ENCODE measurements around the gene MELTF. TPM values are rescaled to one million over a fixed set of nuclear protein-coding genes. Genes with fewer than 3 reads are reported as not detected.
"Not testable (repeated sequence)": the region's sequence is repeated elsewhere in the genome, so short reads cannot be mapped to it uniquely, and the experiment has no call there.

The MELTF gene
- polyA plus RNA-seq, 3 donors, result 0.34 to 2.8 (median 0.36) TPM

GRCh38 chr3:197062446-197062845 lies 32.8 kb upstream of the MELTF start:
- no peak for DNase-seq
- Histone ChIP-seq H3K27me3 (ENCODE audit: control insufficient read depth in 2 of 2, insufficient read depth in 2 of 2, low read length in 2 of 2) (no peaks in the 10 kb centered on the region), H3K27ac (ENCODE audit: low read depth in 1 of 2, low read length in 2 of 2) (no peak overlapping the region), H4K20me1 (ENCODE audit: insufficient read depth, low read length) (no peaks in the 10 kb centered on the region), H3K4me3 (replicated peaks in 1 of 3; ENCODE audit: low read depth in 2 of 3, low read length in 3 of 3) (no peak overlapping the region), H3K4me2 (replicated peaks; ENCODE audit: extremely low read depth, low read length, poor library complexity, severe bottlenecking) (no peak overlapping the region), H3K9me3 (replicated peaks in 1 of 2; ENCODE audit: control insufficient read depth in 1 of 2, insufficient read depth in 1 of 2, low read length in 2 of 2) (no peaks in the 10 kb centered on the region), H3K4me1 (ENCODE audit: control insufficient read depth in 1 of 2, insufficient read depth in 2 of 2, low read length in 2 of 2) (no peaks in the 10 kb centered on the region), H2AFZ (ENCODE audit: insufficient read depth, low read depth, low read length, poor library complexity, severe bottlenecking) (no peak overlapping the region), H3K36me3 (replicated peaks in 1 of 2; ENCODE audit: control insufficient read depth in 1 of 2, insufficient read depth in 2 of 2, low read length in 2 of 2) (peaks cover 36 to 79% of the 10 kb centered on the region in 2 donors), H3K9ac (ENCODE audit: insufficient read depth, low read length, poor library complexity, severe bottlenecking) (no peak overlapping the region), H3K79me2 (ENCODE audit: insufficient read depth, low read length) (no peaks in the 10 kb centered on the region)
- Mint-ChIP-seq H3K27me3 (ENCODE audit: low read depth in 3 of 3) (peaks cover 0 to 3% (median 0%) of the 10 kb centered on the region in 3 donors), H3K4me3 (no peak overlapping the region), H3K36me3 (peaks cover 66 to 67% of the 10 kb centered on the region in 2 donors), H3K27ac (no peak overlapping the region), H3K9me3 (no peaks in the 10 kb centered on the region), H3K4me1 (peaks cover 5% of the 10 kb centered on the region)
- intact Hi-C loops (cut with micrococcal nuclease), result no loop called here
- TF ChIP-seq CTCF (IDR thresholded peaks at IDR 0.05), result no peak
- no CpG with 5 or more reads among the region's 4 CpGs for WGBS (ENCODE audit: insufficient coverage)

DNA sequence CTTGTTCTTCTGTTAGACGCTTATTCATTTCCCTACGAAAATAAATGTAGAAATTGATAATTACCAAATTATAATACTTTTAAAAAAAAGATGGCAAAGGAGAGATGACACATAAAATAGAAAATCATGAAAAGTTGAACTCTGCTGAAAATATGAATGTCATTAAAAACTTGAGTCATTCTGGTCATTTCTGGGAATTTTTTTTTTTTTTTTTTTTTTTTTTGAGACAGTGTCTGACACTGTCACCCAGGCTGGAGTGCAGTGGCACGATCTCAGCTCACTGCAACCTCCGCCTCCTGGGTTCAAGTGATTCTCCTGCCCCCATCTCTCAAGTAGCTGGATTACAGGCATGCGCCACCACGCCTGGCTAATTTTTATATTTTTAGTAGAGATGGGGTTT lies 22.0 kb upstream of the MELTF start:
- H3K4me1 Mint-ChIP-seq; H3K4me3 Mint-ChIP-seq; H3K27me3 Mint-ChIP-seq (ENCODE audit: low read depth in 3 of 3); intact Hi-C loops (cut with micrococcal nuclease); H4K20me1 ChIP-seq (ENCODE audit: insufficient read depth, low read length); H3K4me2 ChIP-seq (replicated peaks; ENCODE audit: extremely low read depth, low read length, poor library complexity, severe bottlenecking); H3K9me3 ChIP-seq (replicated peaks in 1 of 2; ENCODE audit: control insufficient read depth in 1 of 2, insufficient read depth in 1 of 2, low read length in 2 of 2); H3K27ac Mint-ChIP-seq; H3K79me2 ChIP-seq (ENCODE audit: insufficient read depth, low read length); H3K9ac ChIP-seq (ENCODE audit: insufficient read depth, low read length, poor library complexity, severe bottlenecking); H3K27me3 ChIP-seq (ENCODE audit: control insufficient read depth in 2 of 2, insufficient read depth in 2 of 2, low read length in 2 of 2); H3K9me3 Mint-ChIP-seq; H3K27ac ChIP-seq (ENCODE audit: low read depth in 1 of 2, low read length in 2 of 2); H3K4me1 ChIP-seq (ENCODE audit: control insufficient read depth in 1 of 2, insufficient read depth in 2 of 2, low read length in 2 of 2); DNase-seq; H3K4me3 ChIP-seq (replicated peaks in 1 of 3; ENCODE audit: low read depth in 2 of 3, low read length in 3 of 3); H2AFZ ChIP-seq (ENCODE audit: insufficient read depth, low read depth, low read length, poor library complexity, severe bottlenecking): not testable (repeated sequence)
- peaks cover 53 to 72% of the 10 kb centered on the region in 2 donors for H3K36me3 Mint-ChIP-seq
- peaks cover 36 to 74% of the 10 kb centered on the region in 2 donors for H3K36me3 ChIP-seq (replicated peaks in 1 of 2; ENCODE audit: control insufficient read depth in 1 of 2, insufficient read depth in 2 of 2, low read length in 2 of 2)
- no CpG with 5 or more reads among the region's 6 CpGs for WGBS (ENCODE audit: insufficient coverage)

All from CD14-positive monocyte (primary cell).